IPS-15b (cell line): ENCODE measurements around the gene RAB33A.
"Not testable (repeated sequence)": the region's sequence is repeated elsewhere in the genome, so short reads cannot be mapped to it uniquely, and the experiment has no call there.

ENCODE experiments used
- H3K27me3 ChIP-seq: one replicate; pipeline ENCODE4 v1.6.1; 2013; ENCODE audit warnings: low read length; ENCODE audit not compliant: control insufficient read depth, insufficient read depth
- H3K36me3 ChIP-seq: one replicate; pipeline ENCODE4 v1.6.1; 2013; ENCODE audit warnings: low read length; ENCODE audit not compliant: control insufficient read depth, insufficient read depth
- H3K4me1 ChIP-seq: one replicate; pipeline ENCODE4 v1.6.1; 2013; ENCODE audit warnings: mild to moderate bottlenecking, low read length; ENCODE audit not compliant: control insufficient read depth, insufficient read depth
- H3K4me3 ChIP-seq: one replicate; pipeline ENCODE4 v1.5.1; 2013; ENCODE audit warnings: low read depth, low read length
- H3K9ac ChIP-seq: one replicate; pipeline ENCODE4 v1.6.1; 2013; ENCODE audit warnings: low read depth, mild to moderate bottlenecking, low read length
- H3K9me3 ChIP-seq: one replicate; pipeline ENCODE4 v1.6.1; 2013; ENCODE audit warnings: mild to moderate bottlenecking, low read length; ENCODE audit not compliant: control insufficient read depth, insufficient read depth

RAB33A gene

GRCh38 chrX:130204647-130205046, 32.9 kb downstream of the RAB33A start:
- H3K27me3 ChIP-seq, result no peaks in the 10 kb centered on the region
- no peak overlapping the region for H3K4me3 ChIP-seq
- H3K36me3 ChIP-seq, result peaks cover 6% of the 10 kb centered on the region
- no peaks in the 10 kb centered on the region for H3K4me1 ChIP-seq
- H3K9me3 ChIP-seq, result no peaks in the 10 kb centered on the region
- no peak overlapping the region for H3K9ac ChIP-seq

- Histone ChIP-seq H3K36me3 (peaks cover 7% of the 10 kb centered on the region), H3K9me3 (no peaks in the 10 kb centered on the region), H3K9ac (no peak overlapping the region), H3K4me3 (no peak overlapping the region), H3K27me3 (no peaks in the 10 kb centered on the region), H3K4me1 (no peaks in the 10 kb centered on the region)
These were observed 39.8 kb downstream of the RAB33A start for GRCh38 chrX:130211415-130212186.

- no peak overlapping the region for H3K4me3 ChIP-seq
- H3K9me3 ChIP-seq, result no peaks in the 10 kb centered on the region
- H3K36me3 ChIP-seq, result peaks cover 7% of the 10 kb centered on the region
- H3K27me3 ChIP-seq, result no peaks in the 10 kb centered on the region
- no peaks in the 10 kb centered on the region for H3K4me1 ChIP-seq
- H3K9ac ChIP-seq, result no peak overlapping the region
These were observed 40.6 kb downstream of the RAB33A start for GRCh38 chrX:130212371-130212770.

- Histone ChIP-seq H3K9me3 (no peaks in the 10 kb centered on the region), H3K4me1 (no peaks in the 10 kb centered on the region), H3K27me3 (no peaks in the 10 kb centered on the region), H3K36me3 (peaks cover 7% of the 10 kb centered on the region), H3K9ac (no peak overlapping the region), H3K4me3 (no peak overlapping the region)
These were observed 41.6 kb downstream of the RAB33A start for GRCh38 chrX:130213376-130213775.

GRCh38 chrX:130216320-130216719, 44.6 kb downstream of the RAB33A start:
- H3K27me3 ChIP-seq, result no peaks in the 10 kb centered on the region
- H3K9ac ChIP-seq, result no peak overlapping the region
- no peak overlapping the region for H3K4me3 ChIP-seq
- peaks cover 9% of the 10 kb centered on the region for H3K36me3 ChIP-seq
- no peaks in the 10 kb centered on the region for H3K4me1 ChIP-seq
- H3K9me3 ChIP-seq, result no peaks in the 10 kb centered on the region

GRCh38 chrX:130224810-130225209, 53.0 kb downstream of the RAB33A start:
- H3K4me1 ChIP-seq, result no peaks in the 10 kb centered on the region
- no peaks in the 10 kb centered on the region for H3K9me3 ChIP-seq
- H3K36me3 ChIP-seq, result peaks cover 3% of the 10 kb centered on the region
- no peak overlapping the region for H3K4me3 ChIP-seq
- no peaks in the 10 kb centered on the region for H3K27me3 ChIP-seq
- H3K9ac ChIP-seq, result no peak overlapping the region

GRCh38 chrX:130228871-130229270, 57.1 kb downstream of the RAB33A start:
- H3K27me3 ChIP-seq, result no peaks in the 10 kb centered on the region
- H3K9me3 ChIP-seq, result no peaks in the 10 kb centered on the region
- H3K36me3 ChIP-seq, result peaks cover 9% of the 10 kb centered on the region
- H3K4me3 ChIP-seq, result no peak overlapping the region
- no peak overlapping the region for H3K9ac ChIP-seq
- no peaks in the 10 kb centered on the region for H3K4me1 ChIP-seq

GRCh38 chrX:130231184-130231583, 59.4 kb downstream of the RAB33A start:
- peaks cover 13% of the 10 kb centered on the region for H3K36me3 ChIP-seq
- H3K27me3 ChIP-seq, H3K4me1 ChIP-seq, H3K9me3 ChIP-seq, H3K9ac ChIP-seq, H3K4me3 ChIP-seq: not testable (repeated sequence)
